ENCODE results near the gene CERS6.

GRCh38 chr2:168541858-168542257 is 85.8 kb downstream of the CERS6 start:
- TF ChIP-seq EZH2phosphoT487 (IDR thresholded peaks at IDR 0.05; ENCODE audit: insufficient read depth, low read depth) (no peak), EZH2 (IDR thresholded peaks at IDR 0.05; ENCODE audit: insufficient read depth, poor library complexity, severe bottlenecking) (no peak)
